GM12873 (cell line): Measurements from ENCODE around the gene TBC1D21.

Experiments used
- CTCF ChIP-seq: IDR thresholded peaks from 2 replicates; pipeline ENCODE4 v1.5.1; 2012; ENCODE audit warnings: low read depth, mild to moderate bottlenecking, moderate library complexity, low read length, control low read depth; ENCODE audit not compliant: insufficient read depth; ENCODE audit errors: missing control alignments

The TBC1D21 gene

GRCh38 chr15:73882761-73883419 lies 9.5 kb downstream of the TBC1D21 start:
- no peak for TF ChIP-seq CTCF

GRCh38 chr15:73884159-73884558 lies 10.8 kb downstream of the TBC1D21 start:
- no peak for TF ChIP-seq CTCF

GRCh38 chr15:73885954-73886700 lies 12.8 kb downstream of the TBC1D21 start:
- TF ChIP-seq CTCF: no peak

GRCh38 chr15:73886717-73887345 lies 13.5 kb downstream of the TBC1D21 start:
- no peak for TF ChIP-seq CTCF

GRCh38 chr15:73887481-73887880 lies 14.1 kb downstream of the TBC1D21 start:
- no peak for TF ChIP-seq CTCF

- TF ChIP-seq CTCF: no peak
These were observed 15.1 kb downstream of the TBC1D21 start for GRCh38 chr15:73888224-73889041.
